ELF-1 (cell line): Measurements from ENCODE around the gene BLCAP.

Experiments
- DNase-seq: peaks from one replicate; pipeline ENCODE4 v3.0.0-alpha.2; 2016; ENCODE audit warnings: low read depth, low spot score

The BLCAP gene

GRCh38 chr20:37529968-37530600, 2.4 kb upstream of the BLCAP start:
- no peak for DNase-seq

- no peak for DNase-seq
Observed at GRCh38 chr20:37529214-37529967, 1.7 kb upstream of the BLCAP start.

- no peak for DNase-seq
Observed at GRCh38 chr20:37528446-37529213, 954 bp upstream of the BLCAP start.

GRCh38 chr20:37526839-37527637, 638 bp downstream of the BLCAP start:
- DNase-seq = peak; percentile 48

GRCh38 chr20:37526238-37526838, 1.3 kb downstream of the BLCAP start:
- peak; percentile 82 for DNase-seq

GRCh38 chr20:37525810-37526209, 1.9 kb downstream of the BLCAP start:
- DNase-seq = no peak

GRCh38 chr20:37524859-37525708, 2.6 kb downstream of the BLCAP start:
- DNase-seq = no peak

- peak; percentile 38 for DNase-seq
Observed at GRCh38 chr20:37523911-37524700, 3.6 kb downstream of the BLCAP start.

GRCh38 chr20:37523012-37523391, 4.7 kb downstream of the BLCAP start:
- no peak for DNase-seq

GRCh38 chr20:37522260-37523011, 5.2 kb downstream of the BLCAP start:
- peak; percentile 53 for DNase-seq

- DNase-seq = peak; percentile 68
Observed at GRCh38 chr20:37521061-37521771, 6.5 kb downstream of the BLCAP start, which contains the start of gene NNAT. TSS of gene NNAT (plus strand) at chr20:37521250. CDS start at chr20:37521332, 82 bp downstream.

- peak; percentile 49 for DNase-seq
Observed at GRCh38 chr20:37520419-37520955, 7.2 kb downstream of the BLCAP start.

GRCh38 chr20:37519508-37520418, 7.9 kb downstream of the BLCAP start:
- peak; percentile 62 for DNase-seq

- DNase-seq = peak; percentile 26
Observed at GRCh38 chr20:37518606-37519507, 8.8 kb downstream of the BLCAP start.

GRCh38 chr20:37518059-37518458, 9.6 kb downstream of the BLCAP start:
- no peak for DNase-seq
